Measurements from ENCODE around the gene GPR55. TPM values are rescaled to one million over a fixed set of nuclear protein-coding genes. Genes with fewer than 3 reads are reported as not detected.
"Not testable (repeated sequence)": the region's sequence is repeated elsewhere in the genome, so short reads cannot be mapped to it uniquely, and the experiment has no call there.

Gene GPR55
- total RNA-seq, 1 experiment from 2014 or later: not detected

GRCh38 chr2:230969659-230970015 is 44.6 kb upstream of the GPR55 start:
- ChIA-PET POLR2A (no interaction called here), CTCF (interaction anchor here (0.7 kb wide), 2 partner anchors 18 to 118 kb away, joined by 3 read pairs; no protein-coding TSS in a partner anchor)
- Mint-ChIP-seq H3K9me3 (ENCODE audit: unreplicated experiment) (no peaks in the 10 kb centered on the region), H3K4me3 (ENCODE audit: unreplicated experiment) (no peak overlapping the region), H3K27ac (ENCODE audit: low read depth, unreplicated experiment) (no peak overlapping the region), H3K27me3 (ENCODE audit: insufficient read depth, unreplicated experiment) (no peaks in the 10 kb centered on the region), H3K36me3 (ENCODE audit: insufficient read depth, unreplicated experiment) (no peaks in the 10 kb centered on the region), H3K4me1 (ENCODE audit: insufficient read depth, unreplicated experiment) (no peaks in the 10 kb centered on the region)
- no peak for DNase-seq (ENCODE audit: unreplicated experiment)
- no peak for TF ChIP-seq CTCF (IDR thresholded peaks at IDR 0.05; ENCODE audit: unreplicated experiment)
- no TSS peak for BruUV-seq (replicated peaks)
- intact Hi-C loops (cut with micrococcal nuclease): no loop called here

- Mint-ChIP-seq H3K36me3 (ENCODE audit: insufficient read depth, unreplicated experiment) (no peaks in the 10 kb centered on the region), H3K27ac (ENCODE audit: low read depth, unreplicated experiment) (no peak overlapping the region), H3K4me3 (ENCODE audit: unreplicated experiment) (no peak overlapping the region), H3K4me1 (ENCODE audit: insufficient read depth, unreplicated experiment) (no peaks in the 10 kb centered on the region), H3K27me3 (ENCODE audit: insufficient read depth, unreplicated experiment) (no peaks in the 10 kb centered on the region), H3K9me3 (ENCODE audit: unreplicated experiment) (no peaks in the 10 kb centered on the region)
- no peak for TF ChIP-seq CTCF (IDR thresholded peaks at IDR 0.05; ENCODE audit: unreplicated experiment)
- ChIA-PET POLR2A (no interaction called here), CTCF (interaction anchor here (0.7 to 1.0 kb wide), 2 partner anchors 11 to 18 kb away, joined by 3 to 4 read pairs; no protein-coding TSS in a partner anchor)
- no TSS peak for BruUV-seq (replicated peaks)
- intact Hi-C loops (cut with micrococcal nuclease): no loop called here
- DNase-seq (ENCODE audit: unreplicated experiment): no peak
These were observed 44.0 kb upstream of the GPR55 start for GRCh38 chr2:230968921-230969658.

GRCh38 chr2:230968314-230968713 is 43.3 kb upstream of the GPR55 start:
- POLR2A ChIA-PET; H3K36me3 Mint-ChIP-seq (ENCODE audit: insufficient read depth, unreplicated experiment); DNase-seq (ENCODE audit: unreplicated experiment); H3K27me3 Mint-ChIP-seq (ENCODE audit: insufficient read depth, unreplicated experiment); H3K4me3 Mint-ChIP-seq (ENCODE audit: unreplicated experiment); H3K4me1 Mint-ChIP-seq (ENCODE audit: insufficient read depth, unreplicated experiment); intact Hi-C loops (cut with micrococcal nuclease); H3K9me3 Mint-ChIP-seq (ENCODE audit: unreplicated experiment); H3K27ac Mint-ChIP-seq (ENCODE audit: low read depth, unreplicated experiment); BruUV-seq (replicated peaks): not testable (repeated sequence)
- CTCF ChIA-PET: interaction anchor here (0.6 to 2.3 kb wide), 3 partner anchors 12 to 44 kb away, joined by 3 to 10 read pairs (median 4); partner anchors contain the start of gene GPR55

- Mint-ChIP-seq H3K9me3 (ENCODE audit: unreplicated experiment) (no peaks in the 10 kb centered on the region), H3K27me3 (ENCODE audit: insufficient read depth, unreplicated experiment) (no peaks in the 10 kb centered on the region), H3K4me1 (ENCODE audit: insufficient read depth, unreplicated experiment) (no peaks in the 10 kb centered on the region), H3K4me3 (ENCODE audit: unreplicated experiment) (no peak overlapping the region), H3K36me3 (ENCODE audit: insufficient read depth, unreplicated experiment) (no peaks in the 10 kb centered on the region), H3K27ac (ENCODE audit: low read depth, unreplicated experiment) (no peak overlapping the region)
- POLR2A ChIA-PET: no interaction called here
- BruUV-seq (replicated peaks): no TSS peak
- TF ChIP-seq CTCF (IDR thresholded peaks at IDR 0.05; ENCODE audit: unreplicated experiment): no peak
- DNase-seq (ENCODE audit: unreplicated experiment): no peak
- intact Hi-C loops (cut with micrococcal nuclease): no loop called here
- CTCF ChIA-PET: interaction anchor here (0.6 to 2.3 kb wide), 5 partner anchors 16 to 284 kb away, joined by 3 to 10 read pairs (median 3); no protein-coding TSS in a partner anchor
These were observed 42.1 kb upstream of the GPR55 start for GRCh38 chr2:230967113-230967512.

Measured in MCF 10A (cell line).